SU-DHL-6 (cell line): ENCODE measurements around the gene UBA6.
"Not testable (repeated sequence)": the region's sequence is repeated elsewhere in the genome, so short reads cannot be mapped to it uniquely, and the experiment has no call there.

Experiments used
- CTCF ChIP-seq: fragments of 200-600 bp; sonication (generic); IDR thresholded peaks from one replicate; pipeline ENCODE4 v1.5.1; 2017; ENCODE audit warnings: antibody characterized with exemption, mild to moderate bottlenecking, low read length, moderate library complexity; ENCODE audit not compliant: insufficient read depth, poor library complexity, severe bottlenecking
- EZH2phosphoT487 ChIP-seq: fragments of 200-600 bp; sonication (generic), shearing (Covaris generic); conservative IDR thresholded peaks from 2 replicates; pipeline ENCODE4 v1.6.1; 2018; ENCODE audit warnings: mild to moderate bottlenecking, antibody characterized with exemption, low read length, moderate library complexity, mixed read lengths

- not testable (repeated sequence) for TF ChIP-seq CTCF, EZH2phosphoT487
Measured at GRCh38 chr4:67706682-67707081, 5.7 kb upstream of the UBA6 start.
